Activated T-helper 1 cell treated with anti-CD3 and anti-CD28 coated beads, Interleukin-2, amount 50 U/mL, for 16 hours (primary cell): Measurements from ENCODE around the gene SLC16A4.
"Not testable (repeated sequence)": the region's sequence is repeated elsewhere in the genome, so short reads cannot be mapped to it uniquely, and the experiment has no call there.

ENCODE experiments used
- DNase-seq, 2 donors: peaks; one replicate each; pipeline ENCODE4 v3.0.0-alpha.2; 2020; ENCODE audit warnings: low read depth in 1 of 2, low spot score in 1 of 2

The SLC16A4 gene

DNA sequence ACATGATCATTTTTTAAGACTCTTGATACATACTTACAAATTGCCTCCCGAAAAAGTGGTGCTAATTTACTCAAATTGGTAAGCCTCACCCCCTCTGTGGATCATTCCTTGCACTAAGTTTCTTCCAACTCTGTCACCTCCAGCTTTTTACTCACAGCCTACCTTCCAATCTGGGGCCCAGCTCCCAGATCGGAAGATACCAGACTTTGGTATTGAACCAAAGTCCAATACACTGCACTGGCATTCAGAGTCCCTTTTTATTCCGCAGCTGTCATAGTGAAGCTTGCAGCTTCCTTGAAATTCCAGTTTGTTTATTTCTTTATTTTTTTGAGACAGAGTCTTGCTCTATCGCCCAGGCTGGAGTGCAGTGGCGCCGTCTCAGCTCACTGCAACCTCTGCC is 18.5 kb upstream of the SLC16A4 start:
- DNase-seq, result no peak

DNA sequence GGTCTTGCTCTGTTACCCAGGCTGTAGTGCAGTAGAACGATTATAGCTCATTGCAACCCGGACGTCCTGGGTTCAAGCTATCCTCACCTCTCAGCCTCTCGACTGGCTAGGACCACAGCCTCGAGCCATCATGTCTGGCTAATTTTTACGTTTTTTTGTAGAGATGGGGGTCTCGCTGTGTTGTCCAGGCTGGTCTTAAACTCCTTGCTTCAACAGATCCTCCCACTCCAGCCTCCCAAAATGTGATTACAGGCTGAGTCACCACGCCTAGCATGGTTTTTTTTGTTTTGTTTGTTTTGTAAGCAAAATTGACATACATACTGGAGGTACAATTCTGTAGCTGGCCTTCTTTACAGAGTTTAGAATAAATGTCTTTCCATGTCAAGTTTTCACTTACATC is 17.7 kb upstream of the SLC16A4 start:
- no peak for DNase-seq

DNA sequence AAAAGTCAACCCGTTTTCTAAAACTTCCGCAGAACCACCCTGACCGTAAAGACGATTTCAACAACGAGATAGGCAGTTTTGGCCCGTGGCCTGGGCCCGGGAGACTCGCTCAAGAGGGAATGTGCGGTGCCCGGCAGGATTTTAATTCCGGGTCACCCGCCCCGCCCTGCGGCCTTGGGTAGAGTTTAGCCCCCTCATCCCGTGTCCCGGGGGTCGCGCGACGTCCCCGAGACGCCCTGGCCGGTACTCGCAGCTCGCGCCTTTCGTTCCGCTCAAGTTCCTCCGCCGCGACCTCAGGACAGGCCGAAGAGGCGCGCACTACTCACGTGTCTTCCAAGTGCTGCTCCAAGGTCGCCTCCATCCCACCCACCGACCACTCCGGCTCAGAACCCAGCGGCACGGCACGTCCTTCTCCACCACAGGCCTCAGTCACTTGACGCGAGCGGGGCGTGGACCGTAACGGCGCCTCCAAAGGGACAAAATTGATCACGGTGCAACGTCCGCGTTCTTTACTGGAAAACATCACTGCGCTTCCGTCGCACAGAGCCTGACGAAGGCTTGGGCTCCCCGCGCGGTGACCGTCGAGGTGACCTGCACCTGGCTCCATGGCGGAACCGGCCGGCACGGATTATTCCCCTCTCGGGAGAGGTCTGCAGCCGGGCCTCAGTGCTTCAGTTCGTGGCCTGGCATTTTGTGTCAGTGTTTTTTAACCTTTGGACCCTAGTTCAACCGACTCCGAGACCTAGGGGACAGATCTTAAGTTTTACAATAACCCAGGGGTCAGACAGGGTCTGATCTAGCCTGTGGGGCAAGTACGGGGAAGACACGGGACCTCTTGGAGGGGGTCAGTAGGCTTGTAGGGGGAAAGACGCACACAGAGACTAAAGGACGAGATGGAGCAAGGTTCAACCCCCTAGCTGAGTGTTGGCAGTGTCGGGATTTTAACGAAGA is 16.7 kb upstream of the SLC16A4 start, which contains the start of gene LAMTOR5:
LAMTOR5 (minus strand) TSS at position 435 of the 951 bp plus-strand sequence; CDS start at position 361, 74 bp downstream.
- DNase-seq, result peak; percentile 83 to 86

DNA sequence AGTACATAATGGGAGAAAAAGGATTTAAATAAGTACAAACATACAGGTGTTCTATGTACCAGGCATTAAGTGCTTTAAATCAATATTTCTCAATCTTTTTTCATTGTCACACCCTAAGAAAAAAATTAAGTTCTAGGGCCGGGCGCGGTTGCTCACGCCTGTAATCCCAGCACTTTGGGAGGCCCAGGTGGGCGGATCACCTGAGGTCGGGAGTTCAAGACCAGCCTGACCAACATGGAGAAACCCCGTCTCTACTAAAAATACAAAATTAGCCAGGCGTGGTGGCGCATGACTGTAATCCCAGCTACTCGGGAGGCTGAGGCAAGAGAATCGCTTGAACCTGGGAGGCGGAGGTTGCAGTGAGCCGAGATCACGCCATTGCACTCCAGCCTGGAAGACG is 15.6 kb upstream of the SLC16A4 start:
- not testable (repeated sequence) for DNase-seq

DNA sequence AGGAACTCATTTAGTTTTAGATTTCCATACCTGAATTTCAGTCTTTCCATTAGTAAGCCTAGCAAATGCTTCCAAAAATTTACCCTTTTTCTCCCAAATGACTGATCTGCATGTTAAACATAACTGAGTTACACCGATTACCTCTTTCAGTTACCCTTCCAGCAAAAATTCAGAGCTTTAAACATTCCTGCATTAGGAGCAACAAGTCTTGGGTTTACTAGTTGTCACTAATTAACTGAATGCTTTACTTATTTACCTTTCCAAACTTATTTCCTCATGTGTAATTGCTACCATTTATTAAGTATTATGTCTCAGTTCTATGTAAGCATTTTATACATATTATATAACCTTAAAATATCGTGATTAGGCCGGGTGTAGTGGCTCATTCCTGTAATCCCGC is 13.6 kb upstream of the SLC16A4 start:
- no peak for DNase-seq

DNA sequence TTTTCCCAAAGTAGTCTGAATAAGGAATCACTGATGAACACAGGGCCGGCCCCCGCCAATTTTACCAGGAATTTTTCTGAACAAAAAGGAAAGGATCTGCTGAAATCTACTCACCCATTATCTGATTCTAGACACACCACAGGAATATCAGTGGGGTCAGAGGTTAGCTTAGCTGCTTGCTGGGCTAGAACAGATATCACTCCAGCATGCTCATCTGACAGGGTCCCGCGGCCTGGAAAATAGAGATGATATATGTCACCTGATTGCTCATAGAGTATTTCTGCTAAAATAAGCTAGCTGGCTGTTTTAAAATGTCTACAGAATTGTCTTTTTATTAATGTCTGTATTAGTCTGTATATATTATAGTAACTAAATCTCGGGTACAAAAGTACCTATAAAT is 13.0 kb upstream of the SLC16A4 start:
- DNase-seq, result no peak

DNA sequence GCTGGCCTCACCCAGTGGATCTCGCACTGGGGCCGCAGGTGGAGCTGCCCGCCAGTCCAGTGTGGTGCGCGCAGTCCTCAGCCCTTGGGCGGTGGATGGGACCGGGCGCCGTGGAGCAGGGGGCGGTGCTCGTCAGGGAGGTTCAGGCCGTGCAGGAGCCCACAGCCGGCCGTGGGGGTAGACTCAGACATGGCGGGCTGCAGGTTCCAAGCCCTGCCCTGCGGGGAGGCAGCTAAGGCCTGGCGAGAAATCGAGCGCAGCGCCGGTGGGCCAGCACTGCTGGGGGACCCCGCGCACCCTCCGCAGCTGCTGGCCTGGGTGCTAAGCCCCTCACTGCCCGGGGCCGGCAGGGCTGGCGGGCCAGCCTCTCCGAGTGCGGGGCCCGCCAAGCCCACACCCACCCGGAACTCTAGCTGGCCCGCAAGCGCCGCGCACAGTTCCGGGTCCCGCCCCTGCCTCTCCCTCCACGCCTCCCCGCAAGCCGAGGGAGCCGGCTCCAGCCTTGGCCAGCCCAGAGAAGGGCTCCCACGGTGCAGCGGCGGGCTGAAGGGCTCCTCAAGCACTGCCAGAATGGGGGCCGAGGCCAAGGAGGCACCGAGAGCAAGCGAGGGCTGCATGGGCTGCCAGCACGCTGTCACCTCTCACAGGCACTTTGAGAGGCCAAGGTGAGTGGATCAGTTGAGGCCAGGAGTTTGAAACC is 5.6 kb upstream of the SLC16A4 start:
- DNase-seq, result not testable (repeated sequence)

DNA sequence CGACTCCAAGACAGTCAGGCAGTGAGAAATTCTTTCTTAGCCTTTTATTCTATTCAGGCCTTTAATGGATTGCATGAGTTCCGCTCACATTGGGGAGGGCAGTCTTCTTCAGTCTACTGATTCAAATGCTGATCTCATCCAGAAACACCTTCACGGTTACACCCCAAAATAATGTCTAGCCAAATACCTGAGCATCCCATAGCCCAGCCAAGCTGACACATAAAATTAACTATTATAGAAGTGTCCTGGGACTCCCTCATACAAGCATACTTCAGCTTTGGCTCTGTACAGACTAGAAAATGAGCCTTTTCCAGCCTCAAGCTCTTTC is 3.6 kb upstream of the SLC16A4 start:
- DNase-seq, result no peak

DNA sequence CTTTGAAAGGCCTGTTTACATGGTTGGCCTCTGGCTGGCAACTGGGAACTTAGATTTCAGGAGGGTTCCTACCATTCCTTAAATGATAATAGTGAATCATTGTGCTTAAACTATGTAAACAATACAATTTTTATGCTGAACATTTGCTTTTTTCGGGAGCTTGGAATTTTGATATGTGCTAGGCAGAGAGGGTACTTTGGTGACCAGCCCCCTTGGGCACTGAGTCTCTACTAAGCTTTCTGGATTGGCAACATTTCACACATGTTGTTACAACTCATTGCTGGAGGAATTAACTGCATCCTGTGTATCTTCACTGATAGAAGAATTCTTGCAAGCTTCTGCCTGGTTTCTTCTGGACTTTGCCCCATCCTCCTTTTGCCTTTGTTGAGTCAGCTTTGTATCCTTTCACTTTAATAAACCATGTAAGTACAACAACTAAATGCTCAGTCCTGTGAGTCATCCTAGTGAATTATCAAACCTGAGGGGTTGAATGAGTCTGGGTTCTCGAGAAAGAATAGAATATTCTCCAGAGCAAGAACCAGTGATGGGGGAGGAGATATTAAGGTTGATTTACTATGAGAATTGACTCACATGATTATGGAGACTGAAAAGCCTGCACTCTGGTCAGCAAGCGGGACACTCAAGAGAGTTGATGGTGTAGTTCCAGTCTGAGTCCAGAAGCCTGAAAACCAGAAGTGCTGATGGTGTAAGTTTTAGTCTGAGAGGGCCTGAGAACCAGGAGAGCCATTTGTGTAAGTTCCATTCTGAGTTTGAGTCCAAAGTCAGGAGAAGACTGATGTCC is 3.1 kb upstream of the SLC16A4 start:
- DNase-seq, result no peak

DNA sequence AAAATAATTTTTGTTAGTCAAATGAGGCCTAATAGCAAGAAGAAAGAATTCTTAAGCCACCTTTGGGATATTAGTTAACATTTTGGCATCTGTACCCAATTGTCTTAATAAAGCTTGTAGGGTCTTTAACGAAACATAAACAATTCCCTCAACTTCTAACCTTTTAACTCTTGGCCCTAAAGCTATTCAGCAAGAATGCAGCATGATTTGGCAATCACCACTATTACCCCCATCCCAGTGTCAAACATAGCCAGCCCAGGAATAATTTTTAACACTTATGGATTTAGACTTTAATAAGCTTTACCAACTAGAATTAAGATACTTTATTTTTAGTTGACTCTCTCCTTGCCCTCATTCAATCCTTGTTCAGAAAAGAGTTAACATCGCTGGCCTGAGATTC is 2.5 kb upstream of the SLC16A4 start:
- no peak for DNase-seq

DNA sequence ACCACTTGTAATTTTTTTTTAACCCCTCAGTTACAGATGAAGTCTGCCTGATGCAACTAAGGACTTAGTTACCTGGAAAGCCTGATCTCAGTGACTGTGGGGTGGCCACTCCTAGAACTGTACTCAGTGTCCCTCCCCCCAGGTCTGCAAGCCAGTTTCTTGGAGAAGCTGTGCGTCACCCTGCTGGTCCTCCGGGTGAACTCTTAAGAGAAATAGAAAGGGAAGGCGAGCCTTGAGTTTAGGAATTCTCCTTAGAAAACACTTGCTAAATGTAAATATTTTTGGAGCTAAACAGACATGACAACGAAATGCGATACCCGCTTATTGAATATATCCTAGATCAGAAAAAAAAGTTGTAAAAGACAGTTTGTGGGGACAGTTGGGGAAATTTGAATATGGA is 730 bp downstream of the SLC16A4 start:
- no peak for DNase-seq

DNA sequence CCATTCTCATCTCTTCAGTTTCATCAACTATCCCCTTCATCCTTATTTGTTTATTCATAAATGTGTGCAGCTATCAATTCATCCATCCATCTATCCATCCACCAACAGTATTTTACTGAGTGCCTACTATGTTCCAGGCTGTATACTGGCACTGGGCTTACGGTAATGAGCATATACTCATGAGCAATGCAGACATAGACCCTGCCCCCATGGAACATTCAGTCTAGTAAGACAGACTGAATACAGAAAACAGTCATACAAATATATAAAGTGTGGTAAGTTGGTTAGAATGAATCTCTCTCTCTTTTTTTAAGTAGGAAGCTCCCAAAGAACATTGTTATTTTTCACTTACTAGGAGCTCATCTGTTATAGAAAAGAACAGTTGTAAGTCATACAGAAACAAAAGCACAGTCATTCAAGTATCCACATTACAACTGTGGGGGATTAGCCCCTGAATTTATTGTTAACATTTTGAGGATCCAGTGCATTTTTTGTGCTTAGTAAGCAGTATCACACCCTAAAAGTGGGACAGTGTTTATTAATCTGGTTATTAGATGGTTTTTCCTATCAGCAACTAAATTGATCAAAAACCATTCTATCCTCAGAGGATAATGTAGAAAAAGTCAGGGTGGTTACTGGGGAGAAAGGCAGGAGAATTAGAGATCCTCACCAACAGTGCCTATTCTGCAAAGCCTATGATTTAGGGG is 3.6 kb downstream of the SLC16A4 start:
- DNase-seq, result no peak

DNA sequence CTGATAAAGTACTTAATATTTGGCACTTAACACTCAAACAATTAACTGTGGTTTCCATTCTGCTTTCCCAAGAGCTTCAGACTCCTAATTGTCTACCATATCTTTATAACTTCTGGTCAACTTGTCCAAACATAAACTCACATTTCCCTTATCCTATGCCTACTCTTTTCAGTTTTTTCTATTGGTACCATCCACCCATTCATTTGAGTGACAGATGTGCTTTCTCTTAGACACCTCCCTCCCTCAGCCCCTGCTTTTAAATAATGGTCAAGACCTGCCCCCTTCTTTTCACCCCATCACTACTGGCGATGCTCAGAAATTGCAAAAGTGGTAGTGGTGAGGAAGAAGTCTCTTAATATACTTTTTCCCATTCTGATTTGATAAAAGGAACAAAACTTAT is 5.5 kb downstream of the SLC16A4 start:
- DNase-seq, result no peak

DNA sequence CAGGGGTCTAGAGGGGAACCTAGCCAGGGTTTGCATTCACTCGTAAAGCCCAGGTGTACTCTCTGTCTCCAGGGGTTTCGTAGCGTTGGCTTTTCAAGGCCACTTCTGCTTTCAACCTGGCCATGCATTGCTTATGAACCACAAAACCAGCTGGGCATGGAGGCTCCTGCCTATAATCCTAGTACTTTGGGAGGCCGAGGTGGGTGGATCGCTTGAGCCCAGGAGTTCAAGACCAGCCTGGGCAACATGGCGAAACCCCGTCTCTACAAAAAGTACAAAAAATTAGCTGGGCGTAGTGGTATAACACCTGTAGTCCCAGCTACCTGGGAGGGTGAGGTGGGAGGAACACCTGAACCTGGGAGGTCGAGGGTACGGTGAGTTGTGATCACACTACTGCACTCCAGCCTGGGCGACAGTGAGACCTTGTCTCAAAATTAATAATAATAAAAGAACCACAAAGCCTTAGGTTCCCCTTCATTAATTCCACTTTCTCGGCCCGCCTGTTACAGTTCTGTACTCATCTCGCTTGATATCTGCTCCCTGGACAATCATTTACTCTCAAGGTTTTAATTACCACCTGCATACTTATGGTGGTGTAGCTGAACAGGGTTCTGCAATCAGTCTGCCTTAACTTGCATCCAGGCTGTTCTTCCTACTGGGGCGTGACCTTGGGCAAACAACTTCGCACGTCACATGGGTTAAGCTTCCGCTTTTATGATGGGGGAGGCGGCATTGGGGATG is 6.1 kb downstream of the SLC16A4 start:
- no peak for DNase-seq

DNA sequence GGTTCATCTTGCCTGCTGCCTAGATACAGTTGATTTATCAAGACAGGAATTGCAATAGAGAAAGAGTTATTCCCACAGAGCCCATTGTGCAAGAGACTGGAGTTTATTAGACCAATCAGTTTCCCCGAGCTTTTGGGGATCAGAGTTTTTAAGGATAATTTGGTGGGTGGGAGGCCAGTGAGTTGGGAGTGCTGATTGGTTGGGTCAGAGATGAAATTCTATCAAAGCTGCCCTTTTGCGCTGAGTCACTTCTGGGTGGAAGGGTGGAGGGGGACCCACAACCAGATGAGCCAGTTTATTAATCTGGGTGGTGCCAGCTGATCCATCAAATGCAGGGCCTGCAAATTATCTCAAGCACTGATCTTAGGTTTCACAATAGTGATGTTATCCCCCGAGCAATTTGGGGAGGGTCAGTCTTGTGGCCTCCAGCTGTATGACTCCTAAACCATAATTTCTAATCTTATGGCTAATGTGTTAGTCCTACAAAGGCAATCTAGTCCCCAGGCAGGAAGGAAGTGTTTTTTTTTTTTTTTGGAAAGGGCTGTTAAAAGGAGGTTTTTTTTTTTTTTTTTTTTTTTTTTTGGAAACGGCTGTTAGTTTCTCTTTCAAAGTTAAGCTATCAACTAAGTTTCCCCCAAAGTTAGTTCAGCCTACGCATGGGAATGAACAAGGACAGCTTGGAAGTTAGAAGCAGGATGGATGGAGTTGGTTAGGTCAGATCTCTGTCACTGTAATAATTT is 7.4 kb downstream of the SLC16A4 start:
- DNase-seq, result no peak

DNA sequence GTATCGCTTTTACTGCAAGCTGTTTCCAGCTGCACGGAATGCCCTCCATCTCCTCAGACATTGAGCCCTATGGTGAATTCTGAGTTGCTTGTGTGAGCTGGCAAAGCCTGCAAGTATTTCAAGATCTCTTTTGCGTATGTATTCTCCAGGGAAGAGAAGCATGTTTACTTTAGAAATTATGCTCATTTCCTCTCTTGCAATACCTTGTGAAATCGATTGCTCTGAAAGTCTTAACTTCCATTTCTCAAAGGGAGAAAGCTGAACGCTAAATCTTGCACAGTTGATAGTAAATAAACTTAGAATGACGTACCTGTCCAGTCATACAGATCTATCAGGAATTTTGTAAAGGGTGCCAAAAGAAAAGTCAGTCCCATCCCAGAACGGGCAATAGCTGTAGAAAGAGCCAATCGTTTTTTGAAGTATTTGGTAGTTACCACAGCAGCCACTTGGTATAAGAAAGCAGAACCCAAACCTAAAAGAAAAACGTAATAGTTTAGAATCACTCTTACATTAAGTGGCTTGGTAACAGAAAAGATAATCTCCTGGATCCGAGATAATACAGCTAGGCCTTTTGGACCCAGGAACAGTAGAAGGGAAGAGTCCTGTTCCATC is 10.0 kb downstream of the SLC16A4 start:
- no peak for DNase-seq

DNA sequence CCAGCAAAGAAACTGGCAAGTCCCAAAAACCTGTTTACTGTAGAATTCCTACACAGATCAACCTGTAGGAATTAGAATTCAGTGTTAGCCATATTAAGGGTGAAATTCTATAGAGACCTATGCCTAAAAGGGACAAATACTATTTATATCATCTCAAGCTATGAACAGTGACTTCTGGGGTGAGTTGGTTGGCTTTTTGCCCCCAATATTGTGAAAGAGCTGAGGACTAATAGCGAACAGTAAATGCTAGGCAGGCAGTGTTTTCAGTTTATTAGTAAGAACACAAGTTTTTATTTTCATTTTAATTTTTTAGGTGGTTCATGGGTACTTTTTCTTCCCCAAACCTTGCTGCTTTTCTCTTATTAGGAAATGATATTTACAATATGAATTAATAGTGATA is 15.3 kb downstream of the SLC16A4 start:
- no peak for DNase-seq

DNA sequence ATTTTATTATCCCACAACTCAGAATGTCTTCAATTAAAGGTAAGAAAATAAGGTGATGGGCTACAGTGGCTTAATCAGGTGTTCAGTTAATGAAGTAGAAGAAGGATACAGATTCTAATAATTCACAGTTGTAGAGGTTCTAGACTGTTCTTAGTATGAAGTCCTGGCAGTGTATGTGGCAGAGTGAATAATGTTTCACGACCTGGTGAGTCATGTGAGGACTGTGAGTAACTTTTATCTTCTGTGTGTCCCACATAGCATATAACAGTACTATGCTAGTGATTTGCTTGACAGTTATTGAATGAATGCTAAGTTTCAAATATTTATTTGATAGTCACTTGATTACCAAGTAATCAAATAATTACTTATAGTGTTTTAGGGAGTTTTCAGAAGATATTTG is 20.0 kb downstream of the SLC16A4 start:
- DNase-seq, result no peak

DNA sequence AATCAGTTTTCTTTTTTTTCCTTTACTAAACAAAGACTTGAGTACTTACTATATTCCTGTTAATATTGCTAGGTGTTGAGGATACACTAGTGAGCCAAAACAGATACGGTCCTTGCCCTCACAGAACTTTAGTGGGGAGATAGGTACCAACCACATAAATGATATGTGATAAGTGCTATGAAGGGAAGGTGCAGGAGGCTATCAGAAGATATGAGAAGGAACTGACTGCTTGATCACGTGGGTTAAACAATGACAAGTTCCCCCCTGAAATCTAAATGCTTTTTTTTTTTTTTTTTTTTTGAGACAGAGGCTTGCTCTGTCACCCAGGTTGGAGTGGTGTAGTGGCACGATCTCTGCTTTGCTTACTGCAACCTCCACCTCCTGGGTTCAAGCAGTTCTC is 26.6 kb downstream of the SLC16A4 start:
- DNase-seq, result no peak
